Measurements from ENCODE around the gene YKT6.

Gene YKT6

DNA sequence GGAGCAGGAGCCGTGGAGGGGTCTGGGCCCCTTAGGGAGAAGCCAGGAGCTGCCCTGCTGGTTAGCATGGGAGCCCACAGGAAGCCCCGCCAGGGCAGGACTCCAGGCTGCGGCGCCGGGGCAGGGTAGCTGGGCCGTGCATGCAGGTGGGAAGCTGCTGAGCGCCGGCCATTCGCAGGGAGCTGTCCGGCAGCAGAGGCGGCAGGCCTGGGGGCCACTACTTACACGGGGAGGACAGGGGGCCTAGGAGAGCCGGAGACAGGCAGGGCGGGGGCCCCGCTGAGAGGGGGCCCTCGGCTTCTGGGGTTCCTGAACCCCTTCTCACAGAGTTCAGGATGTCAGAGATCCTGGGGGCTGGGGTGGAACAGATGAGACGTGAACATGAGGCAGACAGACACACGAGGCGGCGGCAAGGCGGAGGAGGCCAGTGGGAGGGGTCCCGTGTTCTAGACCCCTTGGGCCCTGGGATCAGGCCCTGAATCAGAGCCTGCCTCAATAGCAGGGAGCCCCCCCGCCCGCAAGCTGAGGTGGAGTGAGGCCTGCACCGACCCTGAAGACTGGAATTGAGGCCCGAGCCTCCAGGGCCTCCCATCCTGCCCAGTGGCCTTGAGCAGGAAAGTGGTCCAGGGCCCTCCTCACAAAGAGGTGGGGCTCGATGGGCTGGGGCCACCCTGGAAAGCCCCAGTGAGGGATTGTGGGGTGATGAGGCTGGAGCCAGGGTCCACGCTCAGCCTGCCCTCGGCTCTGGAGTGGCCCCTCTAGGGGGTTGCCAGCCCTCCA is 28.0 kb downstream of the YKT6 start:
- H3K27me3 ChIP-seq (ENCODE audit: control insufficient read depth, low read length), result no peaks in the 10 kb centered on the region
- no peaks in the 10 kb centered on the region for H3K9me3 ChIP-seq (ENCODE audit: control insufficient read depth, insufficient read depth, low read length)

DNA sequence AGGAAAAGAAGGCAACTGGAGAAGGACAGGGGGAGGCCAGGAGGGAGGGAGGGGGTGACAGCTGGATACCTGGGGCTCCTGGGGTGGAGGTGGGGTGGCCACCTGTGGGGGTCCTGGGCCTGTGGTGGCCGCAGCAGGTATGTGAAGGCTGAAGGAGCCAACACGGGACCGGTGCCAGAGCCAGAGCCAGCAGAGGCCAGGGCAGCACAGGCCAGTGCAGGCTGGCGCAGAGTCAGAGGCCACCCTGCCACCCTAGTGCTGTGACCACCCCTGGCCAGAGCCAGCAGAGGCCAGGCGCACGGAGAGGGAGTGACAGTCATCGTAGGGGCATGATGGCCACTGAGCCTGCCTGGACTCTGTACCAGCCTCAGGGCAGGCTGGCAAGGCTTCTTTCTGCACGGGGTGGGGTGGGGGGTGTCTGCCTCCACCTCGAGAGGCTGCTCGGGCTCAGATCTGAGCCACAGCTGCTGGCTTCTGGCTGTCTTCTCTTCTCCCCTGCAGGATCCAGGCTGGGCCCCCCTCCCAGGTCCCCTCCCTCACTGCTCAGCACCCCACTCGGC is 28.8 kb downstream of the YKT6 start:
- no peak overlapping the region for H3K4me2 ChIP-seq (ENCODE audit: low read length)
- H3K27me3 ChIP-seq (ENCODE audit: control insufficient read depth, low read length), result no peaks in the 10 kb centered on the region
- no peaks in the 10 kb centered on the region for H3K9me2 ChIP-seq (replicated peaks; ENCODE audit: control insufficient read depth, low read length)
- no peak overlapping the region for H3K27ac ChIP-seq (ENCODE audit: low read depth, low read length)
- no peak for TF ChIP-seq CTCF (IDR thresholded peaks at IDR 0.05; ENCODE audit: low read depth, low read length, poor library complexity, severe bottlenecking)
- no peak for TF ChIP-seq EZH2phosphoT487 (IDR thresholded peaks at IDR 0.05; ENCODE audit: borderline replicate concordance, low read length)
- no peaks in the 10 kb centered on the region for H3K9me3 ChIP-seq (ENCODE audit: control insufficient read depth, insufficient read depth, low read length)
- no peaks in the 10 kb centered on the region for H3F3A ChIP-seq (ENCODE audit: control insufficient read depth, insufficient read depth)
- no peaks in the 10 kb centered on the region for H3K36me3 ChIP-seq (ENCODE audit: control insufficient read depth, low read length)
- no peaks in the 10 kb centered on the region for H3K79me2 ChIP-seq (ENCODE audit: control insufficient read depth, low read length)
- H3K4me3 ChIP-seq (ENCODE audit: low read length), result no peak overlapping the region
- no peaks in the 10 kb centered on the region for H3K4me1 ChIP-seq (ENCODE audit: control insufficient read depth, low read length)
- no peaks in the 10 kb centered on the region for H4K20me1 ChIP-seq (ENCODE audit: control insufficient read depth, insufficient read depth, low read depth, low read length)

More for the DNA sequence above, 28.0 kb downstream of the YKT6 start:
- Histone ChIP-seq H4K20me1 (ENCODE audit: control insufficient read depth, insufficient read depth, low read depth, low read length) (no peaks in the 10 kb centered on the region), H3K4me3 (ENCODE audit: low read length) (no peak overlapping the region), H3F3A (ENCODE audit: control insufficient read depth, insufficient read depth) (no peaks in the 10 kb centered on the region), H3K79me2 (ENCODE audit: control insufficient read depth, low read length) (no peaks in the 10 kb centered on the region), H3K36me3 (ENCODE audit: control insufficient read depth, low read length) (no peaks in the 10 kb centered on the region), H3K27ac (ENCODE audit: low read depth, low read length) (no peak overlapping the region), H3K9me2 (replicated peaks; ENCODE audit: control insufficient read depth, low read length) (no peaks in the 10 kb centered on the region), H3K4me1 (ENCODE audit: control insufficient read depth, low read length) (no peaks in the 10 kb centered on the region), H3K4me2 (ENCODE audit: low read length) (no peak overlapping the region)
- TF ChIP-seq CTCF (IDR thresholded peaks at IDR 0.05; ENCODE audit: low read depth, low read length, poor library complexity, severe bottlenecking) (no peak), EZH2phosphoT487 (IDR thresholded peaks at IDR 0.05; ENCODE audit: borderline replicate concordance, low read length) (no peak)

DNA sequence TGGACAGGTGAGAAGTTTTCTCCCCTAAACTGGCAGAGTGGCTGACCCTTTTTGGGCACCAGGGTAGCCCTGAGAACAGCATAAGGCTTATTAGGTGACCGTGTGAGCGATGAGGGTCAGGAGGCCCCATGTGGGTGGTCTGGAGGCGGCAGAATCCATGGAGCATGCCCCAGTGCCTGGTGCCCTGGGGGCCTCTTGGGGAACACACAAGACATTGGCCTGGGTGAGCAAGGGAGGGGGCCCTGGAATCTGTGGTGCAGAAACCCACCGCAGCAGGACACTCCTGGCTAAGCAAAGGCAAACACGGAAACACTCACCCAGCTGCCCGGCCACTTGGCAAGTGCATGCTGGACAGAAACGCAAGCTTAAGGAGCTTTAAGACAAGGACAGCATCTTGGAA is 29.5 kb downstream of the YKT6 start:
- Histone ChIP-seq H3F3A (ENCODE audit: control insufficient read depth, insufficient read depth) (no peaks in the 10 kb centered on the region), H3K9me2 (replicated peaks; ENCODE audit: control insufficient read depth, low read length) (no peaks in the 10 kb centered on the region), H3K4me1 (ENCODE audit: control insufficient read depth, low read length) (no peaks in the 10 kb centered on the region), H4K20me1 (ENCODE audit: control insufficient read depth, insufficient read depth, low read depth, low read length) (no peaks in the 10 kb centered on the region), H3K27me3 (ENCODE audit: control insufficient read depth, low read length) (no peaks in the 10 kb centered on the region), H3K79me2 (ENCODE audit: control insufficient read depth, low read length) (no peaks in the 10 kb centered on the region), H3K4me2 (ENCODE audit: low read length) (no peak overlapping the region), H3K27ac (ENCODE audit: low read depth, low read length) (no peak overlapping the region), H3K4me3 (ENCODE audit: low read length) (no peak overlapping the region), H3K36me3 (ENCODE audit: control insufficient read depth, low read length) (no peaks in the 10 kb centered on the region), H3K9me3 (ENCODE audit: control insufficient read depth, insufficient read depth, low read length) (no peaks in the 10 kb centered on the region)
- TF ChIP-seq EZH2phosphoT487 (IDR thresholded peaks at IDR 0.05; ENCODE audit: borderline replicate concordance, low read length) (no peak), CTCF (IDR thresholded peaks at IDR 0.05; ENCODE audit: low read depth, low read length, poor library complexity, severe bottlenecking) (no peak)

All from DOHH2 (cell line).